Osteoblast (primary cell): ENCODE measurements around the gene MXI1. TPM values are rescaled to one million over a fixed set of nuclear protein-coding genes. Genes with fewer than 3 reads are reported as not detected.

Experiments
- DNase-seq: peaks from one replicate; pipeline ENCODE4 v3.0.0; 2011; ENCODE audit warnings: low spot score, mixed read lengths; ENCODE audit not compliant: insufficient read length; ENCODE audit errors: missing footprints
- H2AFZ ChIP-seq: 2 replicates; pipeline ENCODE4 v1.6.0; 2011; ENCODE audit warnings: mild to moderate bottlenecking, low read length
- H3K27ac ChIP-seq: 2 replicates; pipeline ENCODE4 v1.5.1; 2011; ENCODE audit warnings: mild to moderate bottlenecking, low read depth, low read length, moderate library complexity
- H3K27me3 ChIP-seq: 2 replicates; pipeline ENCODE4 v1.6.0; 2012; ENCODE audit warnings: mild to moderate bottlenecking, control low read depth, inconsistent platforms, low read length, moderate library complexity; ENCODE audit not compliant: insufficient read depth
- H3K36me3 ChIP-seq: 2 replicates; pipeline ENCODE4 v1.5.1; 2011; ENCODE audit warnings: mild to moderate bottlenecking, low read length, control low read depth, moderate library complexity; ENCODE audit not compliant: insufficient read depth
- H3K4me1 ChIP-seq: 2 replicates; pipeline ENCODE4 v1.5.1; 2011; ENCODE audit warnings: mild to moderate bottlenecking, low read length, control low read depth, moderate library complexity; ENCODE audit not compliant: insufficient read depth
- H3K4me2 ChIP-seq: 2 replicates; pipeline ENCODE4 v1.6.0; 2011; ENCODE audit warnings: mild to moderate bottlenecking, low read length; ENCODE audit not compliant: insufficient read depth
- H3K4me3 ChIP-seq: fragments of 200-600 bp; sonication (generic); 3 replicates; pipeline ENCODE4 v1.5.1; 2012; ENCODE audit warnings: mild to moderate bottlenecking, low read length, inconsistent platforms; ENCODE audit not compliant: insufficient read depth
- H3K79me2 ChIP-seq: 2 replicates; pipeline ENCODE4 v1.6.0; 2012; ENCODE audit warnings: mild to moderate bottlenecking, low read length, control low read depth, inconsistent platforms; ENCODE audit not compliant: insufficient read depth
- H3K9me3 ChIP-seq: 2 replicates; pipeline ENCODE4 v1.5.1; 2011; ENCODE audit warnings: low read depth, low read length, control low read depth
- H4K20me1 ChIP-seq: 2 replicates; pipeline ENCODE4 v1.6.0; 2012; ENCODE audit warnings: mild to moderate bottlenecking, low read length, control low read depth; ENCODE audit not compliant: insufficient read depth
- CTCF ChIP-seq: IDR thresholded peaks from 2 replicates; pipeline ENCODE4 v1.5.1; 2011; ENCODE audit warnings: mild to moderate bottlenecking, low read depth, low read length, moderate library complexity; ENCODE audit errors: extremely low read depth
- total RNA-seq: library from RNA; depleted of rRNA; stranded (reverse); fragments of >200 nt; gene quantifications from 2 replicates; pipeline ENCODE4 v1.2.3, GENCODE V29; 2012

The MXI1 gene
- total RNA-seq, 1 donor: 41.6 TPM

- Histone ChIP-seq H3K4me3 (peak overlapping the region; percentile 80), H3K9me3 (no peaks in the 10 kb centered on the region), H3K27me3 (peaks cover 15% of the 10 kb centered on the region), H3K27ac (peak overlapping the region; percentile 54), H3K4me2 (peak overlapping the region; percentile 100), H3K79me2 (no peaks in the 10 kb centered on the region), H2AFZ (peak overlapping the region; percentile 99), H4K20me1 (no peaks in the 10 kb centered on the region), H3K4me1 (peaks cover 6% of the 10 kb centered on the region), H3K36me3 (no peaks in the 10 kb centered on the region)
- peak; percentile 95 for DNase-seq
- no peak for TF ChIP-seq CTCF
These were observed 2.1 kb downstream of the MXI1 start for GRCh38 chr10:110209454-110209925.

GRCh38 chr10:110209926-110210673, 2.7 kb downstream of the MXI1 start:
- no peaks in the 10 kb centered on the region for H3K9me3 ChIP-seq
- DNase-seq: peak; percentile 92
- H3K79me2 ChIP-seq: no peaks in the 10 kb centered on the region
- no peaks in the 10 kb centered on the region for H3K36me3 ChIP-seq
- H3K27ac ChIP-seq: peak overlapping the region; percentile 54
- H3K27me3 ChIP-seq: peaks cover 11% of the 10 kb centered on the region
- peak overlapping the region; percentile 80 for H3K4me3 ChIP-seq
- peaks cover 6% of the 10 kb centered on the region for H3K4me1 ChIP-seq
- H3K4me2 ChIP-seq: peak overlapping the region; percentile 100
- peak overlapping the region; percentile 99 for H2AFZ ChIP-seq
- TF ChIP-seq CTCF: no peak
- H4K20me1 ChIP-seq: no peaks in the 10 kb centered on the region

GRCh38 chr10:110210674-110211464, 3.5 kb downstream of the MXI1 start:
- H3K36me3 ChIP-seq: no peaks in the 10 kb centered on the region
- peaks cover 13% of the 10 kb centered on the region for H3K27me3 ChIP-seq
- H3K27ac ChIP-seq: peak overlapping the region; percentile 39
- TF ChIP-seq CTCF: no peak
- H4K20me1 ChIP-seq: no peaks in the 10 kb centered on the region
- no peaks in the 10 kb centered on the region for H3K9me3 ChIP-seq
- peak overlapping the region; percentile 89 for H2AFZ ChIP-seq
- peak; percentile 99 for DNase-seq
- peak overlapping the region; percentile 80 for H3K4me3 ChIP-seq
- peaks cover 6% of the 10 kb centered on the region for H3K4me1 ChIP-seq
- no peaks in the 10 kb centered on the region for H3K79me2 ChIP-seq
- H3K4me2 ChIP-seq: peak overlapping the region; percentile 100

GRCh38 chr10:110211465-110211843, 4.0 kb downstream of the MXI1 start:
- TF ChIP-seq CTCF: no peak
- no peaks in the 10 kb centered on the region for H3K9me3 ChIP-seq
- H3K4me3 ChIP-seq: peak overlapping the region; percentile 80
- H3K4me1 ChIP-seq: peaks cover 6% of the 10 kb centered on the region
- peak overlapping the region; percentile 89 for H2AFZ ChIP-seq
- no peaks in the 10 kb centered on the region for H4K20me1 ChIP-seq
- H3K4me2 ChIP-seq: peak overlapping the region; percentile 100
- H3K79me2 ChIP-seq: no peaks in the 10 kb centered on the region
- H3K27ac ChIP-seq: peak overlapping the region; percentile 39
- H3K27me3 ChIP-seq: peaks cover 9% of the 10 kb centered on the region
- H3K36me3 ChIP-seq: no peaks in the 10 kb centered on the region
- peak; percentile 91 for DNase-seq
